OCI-LY3 (cell line): Measurements from ENCODE around the gene OPA3.

Experiments
- EZH2phosphoT487 ChIP-seq: fragments of 200-600 bp; shearing (Covaris generic); IDR thresholded peaks from 2 replicates; pipeline ENCODE4 v1.6.1; 2018; ENCODE audit warnings: antibody characterized with exemption, mixed run types, low read depth
- TF ChIP-seq, protein P1 (sequence below): fragments of 200-600, 300-600 bp; sonication (generic); IDR thresholded peaks from 2 replicates; pipeline ENCODE4 v1.5.1; 2014; ENCODE audit warnings: antibody characterized with exemption, low read length, low read depth

DNA sequence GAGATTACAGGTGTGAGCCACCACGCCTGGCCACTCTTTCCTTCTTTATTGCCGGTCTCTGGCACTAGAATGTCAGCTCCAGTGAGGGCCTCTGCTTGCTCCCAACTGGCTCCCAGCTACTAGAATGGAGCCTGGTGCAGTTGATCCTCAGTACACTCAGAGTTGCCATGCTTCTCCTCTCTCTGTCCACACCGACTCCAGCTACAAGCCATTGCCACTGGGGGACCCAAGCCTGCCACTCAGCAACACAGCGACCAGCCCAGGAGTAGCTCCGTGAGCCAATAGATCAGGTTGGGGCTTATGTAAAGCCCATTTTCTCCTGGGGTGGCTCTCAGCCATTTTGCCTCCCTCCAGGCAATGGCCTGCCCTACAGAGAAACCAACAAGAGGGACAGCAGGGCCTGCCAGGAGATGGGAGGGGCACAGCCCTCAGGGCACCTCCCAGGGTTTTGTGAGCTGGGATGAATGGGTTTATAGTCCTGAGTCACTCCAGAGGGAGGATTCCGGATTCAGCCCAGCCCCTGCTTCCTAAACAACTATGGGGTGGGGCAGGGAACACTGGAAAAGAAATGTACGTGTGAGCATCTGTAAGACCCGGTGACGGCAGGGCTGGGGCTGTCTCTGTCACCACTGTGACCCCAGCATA is 36.5 kb downstream of the OPA3 start:
- TF ChIP-seq, protein P1, sequence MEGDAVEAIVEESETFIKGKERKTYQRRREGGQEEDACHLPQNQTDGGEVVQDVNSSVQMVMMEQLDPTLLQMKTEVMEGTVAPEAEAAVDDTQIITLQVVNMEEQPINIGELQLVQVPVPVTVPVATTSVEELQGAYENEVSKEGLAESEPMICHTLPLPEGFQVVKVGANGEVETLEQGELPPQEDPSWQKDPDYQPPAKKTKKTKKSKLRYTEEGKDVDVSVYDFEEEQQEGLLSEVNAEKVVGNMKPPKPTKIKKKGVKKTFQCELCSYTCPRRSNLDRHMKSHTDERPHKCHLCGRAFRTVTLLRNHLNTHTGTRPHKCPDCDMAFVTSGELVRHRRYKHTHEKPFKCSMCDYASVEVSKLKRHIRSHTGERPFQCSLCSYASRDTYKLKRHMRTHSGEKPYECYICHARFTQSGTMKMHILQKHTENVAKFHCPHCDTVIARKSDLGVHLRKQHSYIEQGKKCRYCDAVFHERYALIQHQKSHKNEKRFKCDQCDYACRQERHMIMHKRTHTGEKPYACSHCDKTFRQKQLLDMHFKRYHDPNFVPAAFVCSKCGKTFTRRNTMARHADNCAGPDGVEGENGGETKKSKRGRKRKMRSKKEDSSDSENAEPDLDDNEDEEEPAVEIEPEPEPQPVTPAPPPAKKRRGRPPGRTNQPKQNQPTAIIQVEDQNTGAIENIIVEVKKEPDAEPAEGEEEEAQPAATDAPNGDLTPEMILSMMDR = no peak
- TF ChIP-seq EZH2phosphoT487 = no peak
